GM12878 (cell line): ENCODE results near the gene SCAND1. TPM values are rescaled to one million over a fixed set of nuclear protein-coding genes. Genes with fewer than 3 reads are reported as not detected.
A peak's percentile ranks its signal among the peaks of the same experiment; 100 is the strongest.

Experiments
- ASH2L ChIP-seq: fragments of 300-600, 200-600 bp; sonication (generic); IDR thresholded peaks from 2 replicates; pipeline ENCODE4 v1.6.1; 2017; ENCODE audit warnings: low read depth, mild to moderate bottlenecking, borderline replicate concordance
- ATF2 ChIP-seq: IDR thresholded peaks from 2 replicates; pipeline ENCODE4 v1.6.1; 2012; ENCODE audit warnings: low read length, inconsistent platforms
- ATF3 ChIP-seq: IDR thresholded peaks from 2 replicates; pipeline ENCODE4 v1.6.1; 2011; ENCODE audit warnings: low read depth, mild to moderate bottlenecking, low read length, moderate library complexity, borderline replicate concordance; ENCODE audit errors: extremely low read depth
- CHD1 ChIP-seq: IDR thresholded peaks from 2 replicates; pipeline ENCODE4 v1.6.1; 2012; ENCODE audit warnings: low read depth, low read length, improper control_type of control experiment
- CTCF ChIP-seq, 3 experiments: IDR thresholded peaks in 2 of 3; conservative IDR thresholded peaks in 1 of 3; 2 replicates each; pipeline ENCODE4 v1.5.1; 2011; ENCODE audit warnings: low read depth in 3 of 3, low read length in 3 of 3, mild to moderate bottlenecking in 3 of 3, control low read depth in 2 of 3, moderate library complexity in 2 of 3, inconsistent platforms in 1 of 3, mixed read lengths in 1 of 3; ENCODE audit not compliant: control insufficient read depth in 2 of 3, insufficient read depth in 1 of 3; ENCODE audit errors: extremely low read depth in 1 of 3
- EGR1 ChIP-seq, 2 experiments: IDR thresholded peaks; 1 replicate in 1 of 2; 2 replicates in 1 of 2; pipeline ENCODE4 v1.6.1; 2011 to 2012; ENCODE audit warnings: low read depth in 2 of 2, low read length in 2 of 2, borderline replicate concordance in 1 of 2, mild to moderate bottlenecking in 1 of 2, moderate library complexity in 1 of 2
- FOXM1 ChIP-seq: IDR thresholded peaks from 2 replicates; pipeline ENCODE4 v1.6.1; 2012; ENCODE audit warnings: low read depth, mild to moderate bottlenecking, inconsistent platforms, low read length, moderate library complexity
- IRF3 ChIP-seq: fragments of 450-650 bp; IDR thresholded peaks from 2 replicates; pipeline ENCODE4 v1.6.1; 2014; ENCODE audit warnings: mild to moderate bottlenecking
- LARP7 ChIP-seq: fragments of 450-650 bp; IDR thresholded peaks from 2 replicates; pipeline ENCODE4 v1.6.1; 2017; ENCODE audit warnings: mild to moderate bottlenecking
- MEF2B ChIP-seq: fragments of 450-650 bp; IDR thresholded peaks from 2 replicates; pipeline ENCODE4 v1.6.1; 2018; ENCODE audit warnings: mild to moderate bottlenecking, moderate library complexity; ENCODE audit not compliant: partially characterized antibody, poor library complexity, severe bottlenecking
- NKRF ChIP-seq: fragments of 450-650 bp; conservative IDR thresholded peaks from 2 replicates; pipeline ENCODE4 v1.6.1; 2017; ENCODE audit warnings: mild to moderate bottlenecking, moderate library complexity
- POLR2AphosphoS2 ChIP-seq: IDR thresholded peaks from 2 replicates; pipeline ENCODE4 v1.6.1; 2011; ENCODE audit warnings: low read depth, mild to moderate bottlenecking, low read length, improper control_type of control experiment, moderate library complexity
- POLR2AphosphoS5 ChIP-seq: IDR thresholded peaks from 2 replicates; pipeline ENCODE4 v1.6.1; 2011; ENCODE audit warnings: mild to moderate bottlenecking, low read length, inconsistent platforms
- RELB ChIP-seq: fragments of 450-650 bp; IDR thresholded peaks from 2 replicates; pipeline ENCODE4 v1.6.1; 2017; ENCODE audit warnings: low read depth, mild to moderate bottlenecking, moderate library complexity
- SIN3A ChIP-seq: IDR thresholded peaks from 2 replicates; pipeline ENCODE4 v1.6.1; 2012; ENCODE audit warnings: low read depth, low read length, improper control_type of control experiment
- SMC3 ChIP-seq: IDR thresholded peaks from 2 replicates; pipeline ENCODE4 v1.6.1; 2011; ENCODE audit warnings: low read length, improper control_type of control experiment, borderline replicate concordance
- SREBF1 ChIP-seq: IDR thresholded peaks from 2 replicates; pipeline ENCODE4 v1.6.1; 2012; ENCODE audit warnings: mild to moderate bottlenecking, low read length
- TAF1 ChIP-seq: IDR thresholded peaks from 2 replicates; pipeline ENCODE4 v1.6.1; 2011; ENCODE audit warnings: mild to moderate bottlenecking, low read depth, low read length, borderline replicate concordance
- YBX1 ChIP-seq: fragments of 450-650 bp; IDR thresholded peaks from 2 replicates; pipeline ENCODE4 v1.6.1; 2016; ENCODE audit warnings: antibody characterized with exemption
- ZNF274 ChIP-seq: IDR thresholded peaks from one replicate; pipeline ENCODE4 v1.8.0; 2011; ENCODE audit not compliant: insufficient read length, insufficient read depth
- ZSCAN29 ChIP-seq: fragments of 450-650 bp; IDR thresholded peaks from 2 replicates; pipeline ENCODE4 v1.6.1; 2017; ENCODE audit warnings: mild to moderate bottlenecking, moderate library complexity
- polyA plus RNA-seq, 11 experiments: library from polyadenylated mRNA; depleted of rRNA in 4 of 11; unstranded in 6 of 11; stranded (reverse) in 5 of 11; fragments of >200 nt; fragmentation: Nextera tagmentation in 4 of 11; fragmentation: Illumina TruSeq in 1 of 11; extraction: Ambion mirVana in 4 of 11; extraction: Trizol in 1 of 11; gene quantifications; 1 replicate in 1 of 11; 2 replicates in 10 of 11; pipeline versions ENCODE4 v1.2.1 to v1.2.3, GENCODE V29; 2011 to 2016; ENCODE audit warnings: inconsistent platforms in 2 of 11, missing spikeins in 2 of 11, low read depth in 1 of 11
- total RNA-seq, 4 experiments: library from RNA; depleted of rRNA in 3 of 4; stranded (reverse); fragments of >200 nt in 3 of 4; fragmentation: Illumina TruSeq in 1 of 4; extraction: Trizol in 1 of 4; gene quantifications; 2 replicates each; pipeline versions ENCODE4 v1.2.1 to v1.2.3, GENCODE V29; 2013 to 2021

The SCAND1 gene
- total and polyA plus RNA-seq, 10 of the 15 experiments (the other 5 are each of a cell fraction or from before 2014, with no cell fraction given) = 0.08 to 117 (median 25.9) TPM

GRCh38 chr20:35954200-35954906 lies at the start of gene SCAND1 (continued):
- TF ChIP-seq RELB = peak; percentile 51
- no peak for TF ChIP-seq CHD1
- TF ChIP-seq FOXM1 = 0 out of 2 replicates have a peak, but pooled peaks have one; percentile 57
- TF ChIP-seq EGR1 (IDR thresholded peaks at IDR 0.05; ENCODE audit: borderline replicate concordance in 1 of 2, low read depth in 2 of 2, low read length in 2 of 2) = peak in 1 of 2 experiments; percentile 74; a peak in 2 of 3 replicates
- peak; percentile 69 for TF ChIP-seq SIN3A
- TF ChIP-seq NKRF = 0 out of 2 replicates have a peak, but pooled peaks have one; percentile 51
- TF ChIP-seq CTCF (IDR thresholded peaks at IDR 0.05 in 2 of 3, conservative IDR thresholded peaks at IDR 0.05 in 1 of 3; ENCODE audit: control insufficient read depth in 2 of 3, extremely low read depth in 1 of 3, insufficient read depth in 1 of 3, low read depth in 3 of 3, low read length in 3 of 3) = peak; percentile 93 to 99 (median 99)
- no peak for TF ChIP-seq IRF3
- 0 out of 2 replicates have a peak, but pooled peaks have one; percentile 48 for TF ChIP-seq ATF3
- no peak for TF ChIP-seq ZNF274
- TF ChIP-seq SREBF1 = 0 out of 2 replicates have a peak, but pooled peaks have one; percentile 15
- TF ChIP-seq ATF2 = peak; percentile 20; the same call in 1 of the 2 replicates
- TF ChIP-seq SMC3 = peak; percentile 43; the same call in 1 of the 2 replicates
- TF ChIP-seq ASH2L = no peak
- TF ChIP-seq MEF2B = peak; percentile 28
- peak; percentile 95 for TF ChIP-seq POLR2AphosphoS5
- TF ChIP-seq TAF1 = peak; percentile 93
- TF ChIP-seq LARP7 = peak; percentile 29; the same call in 1 of the 2 replicates
- 0 out of 2 replicates have a peak, but pooled peaks have one; percentile 52 for TF ChIP-seq ZSCAN29
- TF ChIP-seq YBX1 = no peak
- TF ChIP-seq POLR2AphosphoS2 = peak; percentile 52
